Liver (tissue), 9 donors: Measurements from ENCODE around the gene PFDN6. TPM values are rescaled to one million over a fixed set of nuclear protein-coding genes. Genes with fewer than 3 reads are reported as not detected.
A peak's percentile ranks its signal among the peaks of the same experiment; 100 is the strongest.

Experiments
- DNase-seq: peaks from one replicate; pipeline ENCODE4 v3.0.0-alpha.2; 2017; ENCODE audit warnings: low spot score
- H3K27ac ChIP-seq, 2 donors: one replicate each; pipeline ENCODE4 v1.7.0; 2013; ENCODE audit warnings: inconsistent platforms in 2 of 2, low read length in 2 of 2, control low read depth in 1 of 2, low read depth in 1 of 2, mild to moderate bottlenecking in 1 of 2
- H3K27me3 ChIP-seq, 4 donors: one replicate each; pipeline versions ENCODE4 v1.6.1 to v1.7.0; 2013; ENCODE audit warnings: low read length in 3 of 4, inconsistent platforms in 1 of 4, mild to moderate bottlenecking in 1 of 4, moderate library complexity in 1 of 4; ENCODE audit not compliant: control insufficient read depth in 4 of 4, insufficient read depth in 4 of 4
- H3K36me3 ChIP-seq, 4 donors: one replicate each; pipeline versions ENCODE4 v1.6.1 to v1.7.0; 2013; ENCODE audit warnings: low read length in 3 of 4, mild to moderate bottlenecking in 3 of 4, low read depth in 1 of 4, moderate library complexity in 1 of 4; ENCODE audit not compliant: control insufficient read depth in 4 of 4, insufficient read depth in 3 of 4
- H3K4me1 ChIP-seq, 4 donors: one replicate each; pipeline versions ENCODE4 v1.6.1 to v1.7.0; 2013; ENCODE audit warnings: low read length in 3 of 4, mild to moderate bottlenecking in 3 of 4, moderate library complexity in 1 of 4; ENCODE audit not compliant: control insufficient read depth in 4 of 4, insufficient read depth in 4 of 4
- H3K4me3 ChIP-seq, 3 donors: one replicate each; pipeline versions ENCODE4 v1.6.1 to v1.7.0; 2013; ENCODE audit warnings: low read length in 3 of 3, control low read depth in 1 of 3, low read depth in 1 of 3, mild to moderate bottlenecking in 1 of 3
- H3K9ac ChIP-seq, 2 donors: one replicate each; pipeline ENCODE4 v1.7.0; 2013; ENCODE audit warnings: low read length in 2 of 2, mild to moderate bottlenecking in 2 of 2, moderate library complexity in 2 of 2, control low read depth in 1 of 2, low read depth in 1 of 2
- H3K9me3 ChIP-seq, 4 donors: one replicate each; pipeline versions ENCODE4 v1.6.1 to v1.7.0; 2013; ENCODE audit warnings: low read length in 3 of 4; ENCODE audit not compliant: control insufficient read depth in 4 of 4
- ATF3 ChIP-seq: IDR thresholded peaks from 2 replicates; pipeline ENCODE4 v1.6.1; 2016; ENCODE audit warnings: antibody characterized with exemption
- CTCF ChIP-seq: fragments of 150-350 bp; IDR thresholded peaks from 2 replicates; pipeline ENCODE4 v1.5.1; 2017; ENCODE audit warnings: improper control_type of control experiment, low read depth, low read length; ENCODE audit not compliant: missing input control
- EGR1 ChIP-seq, 2 donors: IDR thresholded peaks; 2 replicates each; pipeline ENCODE4 v1.6.1; 2016 to 2018; ENCODE audit warnings: antibody characterized with exemption in 2 of 2, low read depth in 2 of 2
- FOXA2 ChIP-seq: IDR thresholded peaks from 2 replicates; pipeline ENCODE4 v1.6.1; 2016; ENCODE audit warnings: antibody characterized with exemption
- GABPA ChIP-seq, 2 donors: IDR thresholded peaks in 1 of 2; conservative IDR thresholded peaks in 1 of 2; 2 replicates each; pipeline ENCODE4 v1.6.1; 2016; ENCODE audit warnings: antibody characterized with exemption in 2 of 2, mild to moderate bottlenecking in 1 of 2, moderate library complexity in 1 of 2
- HNF4A ChIP-seq, 2 donors: conservative IDR thresholded peaks; 2 replicates each; pipeline ENCODE4 v1.6.1; 2016; ENCODE audit warnings: antibody characterized with exemption in 2 of 2, mild to moderate bottlenecking in 2 of 2
- HNF4G ChIP-seq: IDR thresholded peaks from 2 replicates; pipeline ENCODE4 v1.6.1; 2016; ENCODE audit warnings: antibody characterized with exemption
- JUND ChIP-seq, 2 donors: IDR thresholded peaks; 2 replicates each; pipeline ENCODE4 v1.6.1; 2016; ENCODE audit warnings: antibody characterized with exemption in 2 of 2
- MAX ChIP-seq: IDR thresholded peaks from 2 replicates; pipeline ENCODE4 v1.6.1; 2016; ENCODE audit warnings: antibody characterized with exemption
- NR2F2 ChIP-seq: IDR thresholded peaks from 2 replicates; pipeline ENCODE4 v1.6.1; 2016; ENCODE audit warnings: antibody characterized with exemption
- RAD21 ChIP-seq, 2 donors: IDR thresholded peaks; 2 replicates each; pipeline ENCODE4 v1.6.1; 2016; ENCODE audit warnings: antibody characterized with exemption in 2 of 2, mild to moderate bottlenecking in 2 of 2
- REST ChIP-seq: IDR thresholded peaks from 2 replicates; pipeline ENCODE4 v1.6.1; 2016; ENCODE audit warnings: antibody characterized with exemption, mild to moderate bottlenecking
- RXRA ChIP-seq, 2 donors: IDR thresholded peaks; 2 replicates each; pipeline ENCODE4 v1.6.1; 2017 to 2018; ENCODE audit warnings: antibody characterized with exemption in 2 of 2, mild to moderate bottlenecking in 1 of 2
- SP1 ChIP-seq: IDR thresholded peaks from 2 replicates; pipeline ENCODE4 v1.6.1; 2018; ENCODE audit warnings: antibody characterized with exemption, mild to moderate bottlenecking
- TAF1 ChIP-seq: conservative IDR thresholded peaks from 2 replicates; pipeline ENCODE4 v1.6.1; 2016; ENCODE audit warnings: antibody characterized with exemption, mild to moderate bottlenecking
- YY1 ChIP-seq: IDR thresholded peaks from 2 replicates; pipeline ENCODE4 v1.6.1; 2016; ENCODE audit warnings: antibody characterized with exemption, mild to moderate bottlenecking
- ZBTB33 ChIP-seq: IDR thresholded peaks from 2 replicates; pipeline ENCODE4 v1.6.1; 2016; ENCODE audit warnings: antibody characterized with exemption
- WGBS: extraction: QIAGEN DNeasy Blood & Tissue Kit; methylation state at CpG from one replicate; pipeline ENCODE4 v1.1.7; 2013; 5-methylcytosine and 5-hydroxymethylcytosine counted together
- polyA plus RNA-seq, 2 donors: library from polyadenylated mRNA; stranded (reverse) in 1 of 2; unstranded in 1 of 2; fragments of 200-250 nt in 1 of 2; fragments of >200 nt in 1 of 2; fragmentation: Nextera tagmentation in 1 of 2; extraction: Ambion mirVana in 1 of 2; gene quantifications; one replicate each; pipeline versions ENCODE4 v1.2.1 to v1.2.3, GENCODE V29; 2013 to 2015
- total RNA-seq, 2 donors: library from RNA; depleted of rRNA; stranded (reverse); fragments of >200 nt; gene quantifications; one replicate each; pipeline ENCODE4 v1.2.3, GENCODE V29; 2014
- donor health status: healthy.
- donor health status: healthy.
- donor health status: healthy.
- donor health status: healthy.
- donor health status: healthy.

The PFDN6 gene
- total and polyA plus RNA-seq, 4 donors, result 6.5 to 60.1 (median 17.4) TPM

GRCh38 chr6:33295621-33296369 is 6.4 kb downstream of the PFDN6 start:
- no peak overlapping the region for H3K9ac ChIP-seq
- DNase-seq, result no peak
- no peaks in the 10 kb centered on the region for H3K27me3 ChIP-seq
- WGBS, result 83% methylated on average over 15 of the region's 15 CpGs
- peaks cover 8 to 28% (median 23%) of the 10 kb centered on the region in 4 donors for H3K4me1 ChIP-seq
- H3K4me3 ChIP-seq, result no peak overlapping the region
- H3K9me3 ChIP-seq, result no peaks in the 10 kb centered on the region
- TF ChIP-seq HNF4A (conservative IDR thresholded peaks at IDR 0.05) (peak in 1 of 2 donors; percentile 7), TAF1 (no peak), NR2F2 (peak; percentile 62)
- H3K27ac ChIP-seq, result peak overlapping the region in 1 of 2 donors; percentile 39
- H3K36me3 ChIP-seq, result peaks cover 7 to 38% (median 15%) of the 10 kb centered on the region in 4 donors

GRCh38 chr6:33296797-33297405 is 7.5 kb downstream of the PFDN6 start:
- 45% methylated on average over 12 of the region's 12 CpGs for WGBS
- Histone ChIP-seq H3K4me1 (peaks cover 8 to 30% (median 25%) of the 10 kb centered on the region in 4 donors), H3K36me3 (peaks cover 7 to 29% (median 16%) of the 10 kb centered on the region in 4 donors)

More at GRCh38 chr6:33296797-33297405, 7.5 kb downstream of the PFDN6 start:
- peak overlapping the region; percentile 47 to 77 (median 64) for H3K4me3 ChIP-seq
- TF ChIP-seq ZBTB33 (no peak), RAD21 (IDR thresholded peaks at IDR 0.05) (no peak), TAF1 (no peak), NR2F2 (no peak), HNF4G (no peak), HNF4A (conservative IDR thresholded peaks at IDR 0.05) (no peak), JUND (IDR thresholded peaks at IDR 0.05) (no peak), ATF3 (no peak), YY1 (no peak), CTCF (no peak), RXRA (IDR thresholded peaks at IDR 0.05) (no peak), FOXA2 (no peak), REST (no peak), SP1 (no peak), GABPA (IDR thresholded peaks at IDR 0.05 in 1 of 2, conservative IDR thresholded peaks at IDR 0.05 in 1 of 2) (no peak), EGR1 (IDR thresholded peaks at IDR 0.05; ENCODE audit: low read depth in 2 of 2) (no peak), MAX (no peak)
- DNase-seq, result no peak
- H3K9me3 ChIP-seq, result no peaks in the 10 kb centered on the region
- H3K9ac ChIP-seq, result peak overlapping the region in 1 of 2 donors; percentile 30
- H3K27me3 ChIP-seq, result no peaks in the 10 kb centered on the region
- H3K27ac ChIP-seq, result peak overlapping the region; percentile 95 to 98
